Tibial nerve (tissue), 4 donors: ENCODE results near the gene SIPA1L2. TPM values are rescaled to one million over a fixed set of nuclear protein-coding genes. Genes with fewer than 3 reads are reported as not detected.

Experiments used
- DNase-seq, 2 donors: peaks; one replicate each; pipeline ENCODE4 v3.0.0-alpha.2; 2019; ENCODE audit warnings: low spot score in 2 of 2
- H3K27ac ChIP-seq, 4 donors: fragments of 200-600 bp; sonication (generic) in 3 of 4; one replicate each; pipeline ENCODE4 v1.5.1; 2017 to 2019; ENCODE audit warnings: mild to moderate bottlenecking in 1 of 4
- H3K27me3 ChIP-seq, 2 donors: fragments of 200-600 bp; sonication (generic) in 1 of 2; one replicate each; pipeline versions ENCODE4 v1.5.1 to v1.6.0; 2017 to 2019
- H3K36me3 ChIP-seq, 3 donors: fragments of 200-600 bp; sonication (generic); one replicate each; pipeline ENCODE4 v1.5.1; 2018 to 2019
- H3K4me1 ChIP-seq, 4 donors: fragments of 200-600 bp; sonication (generic) in 3 of 4; one replicate each; pipeline ENCODE4 v1.5.1; 2017 to 2019
- H3K4me3 ChIP-seq, 4 donors: fragments of 200-600 bp; sonication (generic) in 3 of 4; one replicate each; pipeline ENCODE4 v1.5.1; 2017 to 2019; ENCODE audit warnings: mild to moderate bottlenecking in 1 of 4, moderate library complexity in 1 of 4
- H3K9me3 ChIP-seq, 4 donors: fragments of 200-600 bp; sonication (generic) in 3 of 4; one replicate each; pipeline ENCODE4 v1.5.1; 2017 to 2019
- EP300 ChIP-seq, 2 donors: sonication (generic); formaldehyde crosslinking; IDR thresholded peaks; one replicate each; pipeline ENCODE4 v1.6.1; 2017; ENCODE audit warnings: antibody characterized with exemption in 2 of 2, mild to moderate bottlenecking in 1 of 2
- POLR2A ChIP-seq, 2 donors: fragments of 450-650 bp; IDR thresholded peaks; one replicate each; pipeline ENCODE4 v1.6.1; 2017; ENCODE audit warnings: antibody characterized with exemption in 2 of 2, mild to moderate bottlenecking in 2 of 2, moderate library complexity in 2 of 2
- WGBS, 2 donors: methylation state at CpG; one replicate each; pipeline ENCODE4 v1.1.5; 2018; 5-methylcytosine and 5-hydroxymethylcytosine counted together
- total RNA-seq, 4 donors: library from RNA; depleted of rRNA; stranded (reverse); fragments of >200 nt; gene quantifications; one replicate each; pipeline ENCODE4 v1.1.0, GENCODE V29; 2016
- TF ChIP-seq, protein P1 (sequence below), 5 experiments: fragments of 200-600 bp in 3 of 5; fragments of 450-650 bp in 2 of 5; sonication (generic) in 3 of 5; IDR thresholded peaks; one replicate each; pipeline ENCODE4 v1.5.1; 2016 to 2019; ENCODE audit warnings: antibody characterized with exemption in 5 of 5, mild to moderate bottlenecking in 3 of 5, moderate library complexity in 2 of 5

The SIPA1L2 gene
- total RNA-seq, 4 donors from 2014 or later = 29.8 to 56.4 (median 40.7) TPM

GRCh38 chr1:232655028-232655745 lies 25.3 kb upstream of the SIPA1L2 start:
- no peak for DNase-seq
- H3K4me1 ChIP-seq = peaks cover 0 to 5% (median 0%) of the 10 kb centered on the region in 4 donors
- H3K36me3 ChIP-seq = no peaks in the 10 kb centered on the region
- no peak overlapping the region for H3K27ac ChIP-seq
- 71% methylated on average over 5 of the region's 5 CpGs for WGBS, 2 donors
- H3K4me3 ChIP-seq = no peak overlapping the region
- no peak for TF ChIP-seq EP300 (IDR thresholded peaks at IDR 0.05)
- TF ChIP-seq, protein P1, sequence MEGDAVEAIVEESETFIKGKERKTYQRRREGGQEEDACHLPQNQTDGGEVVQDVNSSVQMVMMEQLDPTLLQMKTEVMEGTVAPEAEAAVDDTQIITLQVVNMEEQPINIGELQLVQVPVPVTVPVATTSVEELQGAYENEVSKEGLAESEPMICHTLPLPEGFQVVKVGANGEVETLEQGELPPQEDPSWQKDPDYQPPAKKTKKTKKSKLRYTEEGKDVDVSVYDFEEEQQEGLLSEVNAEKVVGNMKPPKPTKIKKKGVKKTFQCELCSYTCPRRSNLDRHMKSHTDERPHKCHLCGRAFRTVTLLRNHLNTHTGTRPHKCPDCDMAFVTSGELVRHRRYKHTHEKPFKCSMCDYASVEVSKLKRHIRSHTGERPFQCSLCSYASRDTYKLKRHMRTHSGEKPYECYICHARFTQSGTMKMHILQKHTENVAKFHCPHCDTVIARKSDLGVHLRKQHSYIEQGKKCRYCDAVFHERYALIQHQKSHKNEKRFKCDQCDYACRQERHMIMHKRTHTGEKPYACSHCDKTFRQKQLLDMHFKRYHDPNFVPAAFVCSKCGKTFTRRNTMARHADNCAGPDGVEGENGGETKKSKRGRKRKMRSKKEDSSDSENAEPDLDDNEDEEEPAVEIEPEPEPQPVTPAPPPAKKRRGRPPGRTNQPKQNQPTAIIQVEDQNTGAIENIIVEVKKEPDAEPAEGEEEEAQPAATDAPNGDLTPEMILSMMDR (IDR thresholded peaks at IDR 0.05) = no peak
- no peak for TF ChIP-seq POLR2A (IDR thresholded peaks at IDR 0.05)
- no peaks in the 10 kb centered on the region for H3K9me3 ChIP-seq
- H3K27me3 ChIP-seq = no peaks in the 10 kb centered on the region

- no peaks in the 10 kb centered on the region for H3K9me3 ChIP-seq
- H3K4me3 ChIP-seq = no peak overlapping the region
- 86 to 88% methylated on average over 3 of the region's 3 CpGs for WGBS, 2 donors
- no peaks in the 10 kb centered on the region for H3K36me3 ChIP-seq
- TF ChIP-seq POLR2A (IDR thresholded peaks at IDR 0.05) (no peak), EP300 (IDR thresholded peaks at IDR 0.05) (no peak)
- TF ChIP-seq, protein P1 (IDR thresholded peaks at IDR 0.05) = no peak
- H3K4me1 ChIP-seq = peaks cover 0 to 5% (median 0%) of the 10 kb centered on the region in 4 donors
- H3K27me3 ChIP-seq = no peaks in the 10 kb centered on the region
- no peak overlapping the region for H3K27ac ChIP-seq
- no peak for DNase-seq
Observed at GRCh38 chr1:232653789-232654188, 23.9 kb upstream of the SIPA1L2 start.

DNA sequence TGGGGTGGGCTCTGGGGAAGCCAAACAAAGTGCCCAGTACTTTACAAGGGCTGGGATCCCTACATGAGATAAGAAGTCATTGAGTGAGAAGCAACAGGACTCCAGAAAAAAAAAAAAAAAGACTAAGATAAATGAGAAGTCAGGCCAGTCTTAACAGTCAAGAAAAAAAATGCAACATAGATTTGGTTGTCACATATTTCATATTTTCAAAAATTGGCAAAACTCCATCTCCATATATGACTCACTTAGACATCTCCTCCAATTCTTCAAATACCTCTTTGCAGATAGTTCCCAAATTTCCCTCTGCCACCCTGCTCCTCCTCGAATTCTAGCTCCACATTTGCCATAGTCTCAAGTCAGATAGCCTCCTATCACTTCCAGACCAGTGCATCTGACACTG lies 20.9 kb upstream of the SIPA1L2 start:
- Histone ChIP-seq H3K27ac (no peak overlapping the region), H3K9me3 (no peaks in the 10 kb centered on the region), H3K4me3 (no peak overlapping the region)

GRCh38 chr1:232650418-232650817 lies 20.5 kb upstream of the SIPA1L2 start:
- H3K9me3 ChIP-seq = no peaks in the 10 kb centered on the region
- no peak overlapping the region for H3K4me3 ChIP-seq
- H3K4me1 ChIP-seq = no peaks in the 10 kb centered on the region
- no peaks in the 10 kb centered on the region for H3K36me3 ChIP-seq
- WGBS, 2 donors = 67 to 84% methylated on average over 2 of the region's 2 CpGs
- no peak for DNase-seq
- no peaks in the 10 kb centered on the region for H3K27me3 ChIP-seq
- H3K27ac ChIP-seq = no peak overlapping the region
- no peak for TF ChIP-seq POLR2A (IDR thresholded peaks at IDR 0.05)
- no peak for TF ChIP-seq EP300 (IDR thresholded peaks at IDR 0.05)
- TF ChIP-seq, protein P1 (IDR thresholded peaks at IDR 0.05) = no peak

More for the DNA sequence above, 20.9 kb upstream of the SIPA1L2 start:
- no peaks in the 10 kb centered on the region for H3K27me3 ChIP-seq
- H3K4me1 ChIP-seq = no peaks in the 10 kb centered on the region
- H3K36me3 ChIP-seq = no peaks in the 10 kb centered on the region
- no peak for TF ChIP-seq POLR2A (IDR thresholded peaks at IDR 0.05)
- TF ChIP-seq EP300 (IDR thresholded peaks at IDR 0.05) = no peak
- no peak for DNase-seq
- 76 to 86% methylated on average over 1 of the region's 1 CpG for whole genome bisulfite sequencing, 2 donors

GRCh38 chr1:232648316-232648715 lies 18.4 kb upstream of the SIPA1L2 start:
- DNase-seq = no peak
- Histone ChIP-seq H3K4me1 (no peaks in the 10 kb centered on the region), H3K9me3 (no peaks in the 10 kb centered on the region), H3K36me3 (no peaks in the 10 kb centered on the region), H3K27ac (no peak overlapping the region), H3K27me3 (no peaks in the 10 kb centered on the region), H3K4me3 (no peak overlapping the region)
- TF ChIP-seq, protein P1 (IDR thresholded peaks at IDR 0.05) = no peak
- TF ChIP-seq POLR2A (IDR thresholded peaks at IDR 0.05) (no peak), EP300 (IDR thresholded peaks at IDR 0.05) (no peak)
- 78 to 80% methylated on average over 3 of the region's 3 CpGs for WGBS, 2 donors
